NCI-H2029 treated with DMSO at 0.1 percent for 48 hours (cell line): ENCODE results near the gene GUCY1A2.

Experiments
- DNase-seq: peaks from one replicate; lab custom pipeline; 2025; lab: John Stamatoyannopoulos, UW

GUCY1A2 gene

GRCh38 chr11:106642331-106642730 is 375.9 kb downstream of the GUCY1A2 start:
- no peak for DNase-seq

- DNase-seq: no peak
Measured at GRCh38 chr11:106632283-106632682, 386.0 kb downstream of the GUCY1A2 start.

- no peak for DNase-seq
Measured at GRCh38 chr11:106627694-106628093, 390.6 kb downstream of the GUCY1A2 start.

- no peak for DNase-seq
Measured at GRCh38 chr11:106625566-106625965, 392.7 kb downstream of the GUCY1A2 start.

- DNase-seq: no peak
Measured at GRCh38 chr11:106624377-106624776, 393.9 kb downstream of the GUCY1A2 start.
